ENCODE results near the gene NDFIP2.

GRCh38 chr13:79482281-79482970, 1.5 kb downstream of the NDFIP2 start:
- TF ChIP-seq CTCF (optimal IDR thresholded peaks at IDR 0.05 in 1 of 3, IDR thresholded peaks at IDR 0.05 in 1 of 3, conservative IDR thresholded peaks at IDR 0.05 in 1 of 3; ENCODE audit: extremely low read depth in 1 of 3, insufficient read depth in 2 of 3, low read length in 3 of 3) (no peak), EZH2 (IDR thresholded peaks at IDR 0.05; ENCODE audit: low read length) (no peak)
